IMR-90 (cell line): ENCODE data around the gene SNTG2.

Experiments
- FOS ChIP-seq: fragments of 150-350 bp; IDR thresholded peaks from 2 replicates; pipeline ENCODE4 v1.6.1; 2016; ENCODE audit warnings: low read depth, low read length
- POLR2A ChIP-seq: IDR thresholded peaks from 2 replicates; pipeline ENCODE4 v1.6.1; 2012; ENCODE audit warnings: mild to moderate bottlenecking, low read depth, low read length
- RAD21 ChIP-seq: IDR thresholded peaks from 2 replicates; pipeline ENCODE4 v1.6.1; 2012; ENCODE audit warnings: low read length, improper control_type of control experiment
- USF2 ChIP-seq: fragments of 150-350 bp; IDR thresholded peaks from 2 replicates; pipeline ENCODE4 v1.6.1; 2017; ENCODE audit warnings: mild to moderate bottlenecking, antibody characterized with exemption, low read length, low read depth
- TF ChIP-seq, protein P1 (sequence below): conservative IDR thresholded peaks from 2 replicates; pipeline ENCODE4 v1.5.1; 2012; ENCODE audit warnings: mild to moderate bottlenecking, low read depth, low read length, improper control_type of control experiment

DNA sequence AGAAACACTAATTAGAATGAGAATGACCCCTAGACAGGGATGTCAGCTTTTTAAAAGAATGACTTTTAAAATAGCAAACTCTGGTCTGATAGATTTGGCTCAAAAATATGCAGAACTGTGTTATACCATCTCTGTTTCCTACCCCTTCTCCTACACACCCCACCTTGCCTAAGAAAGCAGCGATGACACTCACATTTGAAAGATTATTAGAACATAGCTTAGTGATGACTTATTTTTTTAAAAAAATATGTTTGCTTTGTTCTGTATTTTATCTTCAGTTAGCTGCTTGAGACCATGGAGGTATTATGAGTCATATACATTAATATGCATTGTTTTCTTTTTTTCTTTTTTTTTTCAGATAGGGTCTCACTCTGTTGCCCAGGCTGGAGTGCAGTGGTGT lies 286.0 kb downstream of the SNTG2 start:
- TF ChIP-seq FOS, result no peak
- TF ChIP-seq RAD21, result no peak
- TF ChIP-seq, protein P1, sequence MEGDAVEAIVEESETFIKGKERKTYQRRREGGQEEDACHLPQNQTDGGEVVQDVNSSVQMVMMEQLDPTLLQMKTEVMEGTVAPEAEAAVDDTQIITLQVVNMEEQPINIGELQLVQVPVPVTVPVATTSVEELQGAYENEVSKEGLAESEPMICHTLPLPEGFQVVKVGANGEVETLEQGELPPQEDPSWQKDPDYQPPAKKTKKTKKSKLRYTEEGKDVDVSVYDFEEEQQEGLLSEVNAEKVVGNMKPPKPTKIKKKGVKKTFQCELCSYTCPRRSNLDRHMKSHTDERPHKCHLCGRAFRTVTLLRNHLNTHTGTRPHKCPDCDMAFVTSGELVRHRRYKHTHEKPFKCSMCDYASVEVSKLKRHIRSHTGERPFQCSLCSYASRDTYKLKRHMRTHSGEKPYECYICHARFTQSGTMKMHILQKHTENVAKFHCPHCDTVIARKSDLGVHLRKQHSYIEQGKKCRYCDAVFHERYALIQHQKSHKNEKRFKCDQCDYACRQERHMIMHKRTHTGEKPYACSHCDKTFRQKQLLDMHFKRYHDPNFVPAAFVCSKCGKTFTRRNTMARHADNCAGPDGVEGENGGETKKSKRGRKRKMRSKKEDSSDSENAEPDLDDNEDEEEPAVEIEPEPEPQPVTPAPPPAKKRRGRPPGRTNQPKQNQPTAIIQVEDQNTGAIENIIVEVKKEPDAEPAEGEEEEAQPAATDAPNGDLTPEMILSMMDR, result no peak
- TF ChIP-seq POLR2A, result no peak
- TF ChIP-seq USF2, result no peak
